Femur (tissue), 1 donor: ENCODE results near the gene TARS1.

Source experiments
- DNase-seq: peaks from one replicate; pipeline ENCODE4 v3.0.0-alpha.2; 2017

The TARS1 gene

DNA sequence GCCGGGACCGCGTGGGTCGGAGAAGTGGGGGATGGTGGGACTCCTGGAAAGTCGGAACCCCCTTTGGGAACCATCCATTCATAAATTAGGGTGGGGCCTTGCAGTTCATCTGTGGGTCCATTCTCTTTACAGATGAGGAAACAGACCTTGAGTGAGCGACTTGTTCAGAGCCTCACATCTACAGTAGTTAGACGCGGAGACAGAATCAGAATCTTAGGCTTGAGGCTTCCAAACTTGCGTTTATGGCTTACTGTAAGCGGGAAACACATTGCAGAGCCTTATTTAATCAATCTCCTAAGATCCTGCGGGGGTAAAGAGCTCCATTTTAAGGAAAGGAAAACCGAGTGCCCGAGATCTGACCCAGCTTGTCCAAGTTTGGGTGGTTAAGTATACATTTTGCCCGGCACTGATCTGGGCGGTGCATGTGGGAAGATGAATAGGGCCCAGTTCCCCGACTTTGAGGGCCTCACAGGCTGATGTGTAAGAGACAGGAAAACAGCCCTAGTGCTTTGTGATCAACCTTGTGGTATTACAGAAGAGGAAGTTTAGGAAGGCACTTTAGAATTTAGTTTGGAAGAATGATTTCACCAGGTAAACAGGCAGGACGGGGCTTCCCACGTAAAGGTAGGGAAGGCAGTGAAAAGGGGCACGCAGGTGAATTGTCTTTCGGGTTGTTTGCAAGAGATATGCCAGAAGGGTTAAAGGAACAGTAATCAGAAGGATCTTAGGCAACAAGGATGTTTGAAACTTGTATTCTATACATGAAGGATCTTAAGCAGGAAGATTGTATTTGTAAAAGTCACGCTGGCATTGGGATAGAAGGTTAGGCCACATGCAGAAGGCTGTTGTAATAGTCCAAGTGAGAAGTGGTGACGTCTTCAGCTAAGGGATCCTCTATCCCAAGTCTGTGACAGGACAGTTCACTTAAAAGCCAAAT, 744 bp downstream of the TARS1 start:
- peak; percentile 51 for DNase-seq

- no peak for DNase-seq
Measured at GRCh38 chr5:33444542-33444941, 3.8 kb downstream of the TARS1 start.

DNA sequence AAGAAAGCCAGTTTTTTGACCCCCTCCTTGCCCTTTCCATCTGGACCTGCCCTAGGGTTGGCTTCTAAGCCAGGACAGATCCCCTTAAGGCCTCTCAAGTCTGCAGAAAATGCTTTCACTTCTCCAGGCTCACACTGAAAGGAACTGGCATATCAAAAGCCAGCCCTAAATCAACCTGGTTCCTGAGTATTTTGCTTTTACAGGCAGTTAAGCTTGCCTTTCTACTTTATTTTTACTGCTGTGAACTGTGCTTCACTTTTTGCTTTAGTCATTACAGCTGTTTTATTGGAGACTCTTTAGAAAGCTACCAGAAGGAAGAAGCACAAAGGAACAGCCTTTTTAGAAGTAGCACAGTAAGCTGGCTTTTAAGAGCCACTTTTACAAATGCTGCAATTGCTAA, 5.0 kb downstream of the TARS1 start:
- DNase-seq: no peak

DNA sequence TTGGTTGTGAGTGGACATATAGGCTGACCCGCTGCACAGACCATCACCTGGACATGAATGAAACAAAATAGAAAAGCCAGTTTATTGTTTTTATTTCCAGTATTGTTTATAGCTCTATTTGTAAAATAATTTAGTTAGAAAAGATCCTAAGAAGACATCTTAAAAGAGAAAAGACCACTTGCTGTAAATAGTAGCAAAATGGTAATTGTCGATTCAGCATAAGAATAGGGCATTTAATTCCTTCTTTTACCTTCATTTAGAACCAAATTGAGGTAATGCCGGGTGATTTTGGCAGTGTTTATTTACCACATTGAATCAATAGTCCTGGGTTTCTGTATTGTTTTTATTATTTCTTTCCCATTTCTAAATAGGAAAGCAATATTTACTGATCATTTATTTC, 7.4 kb downstream of the TARS1 start:
- DNase-seq: no peak

GRCh38 chr5:33457126-33457525, 16.4 kb downstream of the TARS1 start:
- DNase-seq: no peak

DNA sequence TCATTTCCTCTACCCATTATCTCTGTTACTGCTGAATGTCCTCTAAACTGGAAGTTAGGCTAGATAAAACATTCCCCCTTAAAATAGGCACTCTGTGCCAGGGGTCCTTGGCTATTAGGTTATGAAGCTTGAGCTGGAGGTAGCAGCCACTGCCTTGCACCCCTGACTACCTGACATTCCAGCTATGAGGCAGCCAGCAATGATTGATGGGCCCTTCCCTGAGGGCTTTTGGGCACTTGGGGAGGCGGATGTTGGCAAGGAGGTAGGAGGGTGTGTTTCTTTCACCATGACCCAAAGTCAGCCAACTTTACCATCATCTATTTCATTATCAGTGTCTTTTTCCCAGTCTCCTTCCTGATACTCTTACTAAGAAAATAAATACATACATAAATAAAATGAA, 17.1 kb downstream of the TARS1 start:
- no peak for DNase-seq

DNA sequence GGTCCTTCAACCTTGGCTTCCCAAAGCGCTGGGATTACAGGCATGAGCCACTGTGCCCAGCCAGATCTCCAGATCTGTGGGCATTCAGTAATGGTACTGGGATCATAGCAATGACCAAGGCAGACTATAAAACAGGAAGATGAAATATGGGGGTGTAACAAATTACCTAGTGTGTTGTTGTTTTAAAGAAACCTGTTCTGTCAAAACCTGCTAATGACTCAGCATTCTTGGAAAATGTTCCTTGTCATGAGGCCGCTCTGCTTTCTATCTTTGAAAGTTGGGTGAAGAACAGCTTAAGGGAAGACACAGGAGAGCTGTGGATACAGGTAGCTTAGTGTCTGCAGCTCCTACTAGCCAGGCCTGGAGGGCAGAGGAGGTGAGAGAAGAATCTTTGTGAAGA, 19.4 kb downstream of the TARS1 start:
- no peak for DNase-seq

DNA sequence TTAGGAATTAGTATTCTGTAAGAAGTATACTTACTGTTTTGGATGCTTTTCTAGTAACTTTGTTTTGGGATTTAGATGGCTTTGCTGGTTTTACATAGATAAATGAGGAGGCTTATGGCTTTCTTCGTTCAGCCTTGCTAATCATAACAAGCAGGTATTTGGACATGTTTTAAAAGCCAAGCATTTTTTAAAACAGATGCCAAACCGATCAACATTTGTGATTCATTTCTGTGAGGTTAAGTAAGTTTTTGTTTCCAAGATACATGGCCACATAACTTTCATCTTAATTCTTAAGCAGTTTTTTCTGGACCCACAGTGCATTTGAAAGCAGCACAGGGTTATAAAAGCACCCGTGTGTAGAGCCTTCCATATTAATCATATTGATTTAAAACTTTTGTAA, 21.7 kb downstream of the TARS1 start:
- no peak for DNase-seq

DNA sequence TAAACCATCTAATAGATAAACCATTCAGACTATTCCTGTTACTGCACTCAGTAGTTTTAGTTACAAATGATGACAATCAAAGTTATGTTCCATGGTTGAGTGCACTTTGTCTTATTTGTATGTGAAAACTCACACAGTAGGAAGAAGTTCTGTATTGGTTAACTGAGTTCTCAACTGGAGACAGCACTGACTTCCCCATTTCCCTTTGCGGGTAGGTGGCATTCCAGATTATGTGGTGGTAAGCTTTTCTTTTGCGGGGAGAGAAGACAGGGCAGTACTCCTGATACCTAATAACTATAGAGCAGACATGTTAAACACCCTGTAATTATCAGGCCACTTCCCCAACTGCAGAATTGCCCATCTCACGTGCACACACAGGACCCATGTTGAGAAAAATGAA, 24.4 kb downstream of the TARS1 start:
- DNase-seq: no peak

- no peak for DNase-seq
Measured at GRCh38 chr5:33468775-33469435, 28.1 kb downstream of the TARS1 start.

- no peak for DNase-seq
Measured at GRCh38 chr5:33470544-33470943, 29.8 kb downstream of the TARS1 start.

DNA sequence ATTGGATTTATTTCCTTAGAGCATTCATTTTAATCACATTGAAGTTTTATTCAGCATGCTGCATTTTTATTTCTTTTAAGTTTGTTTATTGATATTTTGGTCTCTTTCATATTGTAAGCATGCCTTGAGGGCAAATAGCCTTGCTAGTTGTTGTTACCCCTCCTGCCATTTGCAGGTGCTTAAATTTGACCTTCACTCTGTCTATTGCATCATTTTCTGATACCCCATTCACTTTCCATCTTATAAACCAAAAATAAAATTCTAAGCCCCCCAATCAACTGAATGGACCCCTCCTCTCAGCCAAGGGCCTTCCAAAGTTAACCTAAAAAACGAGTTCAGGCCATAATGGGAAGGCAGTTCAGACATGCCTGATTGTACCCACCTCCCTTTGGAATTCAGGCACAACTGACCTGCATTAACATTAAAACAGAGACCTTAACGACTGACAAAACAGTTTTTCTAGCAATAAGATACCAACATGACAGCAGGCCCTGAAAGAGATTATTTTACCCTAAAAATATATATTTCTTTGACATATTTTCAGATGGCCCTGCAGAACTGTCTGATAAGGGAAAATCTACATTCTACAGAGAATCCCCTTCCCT, 32.1 kb downstream of the TARS1 start:
- DNase-seq: no peak

- DNase-seq: no peak
Measured at GRCh38 chr5:33474004-33474403, 33.2 kb downstream of the TARS1 start.

- no peak for DNase-seq
Measured at GRCh38 chr5:33474931-33475499, 34.2 kb downstream of the TARS1 start.

- DNase-seq: no peak
Measured at GRCh38 chr5:33475706-33476105, 34.9 kb downstream of the TARS1 start.

DNA sequence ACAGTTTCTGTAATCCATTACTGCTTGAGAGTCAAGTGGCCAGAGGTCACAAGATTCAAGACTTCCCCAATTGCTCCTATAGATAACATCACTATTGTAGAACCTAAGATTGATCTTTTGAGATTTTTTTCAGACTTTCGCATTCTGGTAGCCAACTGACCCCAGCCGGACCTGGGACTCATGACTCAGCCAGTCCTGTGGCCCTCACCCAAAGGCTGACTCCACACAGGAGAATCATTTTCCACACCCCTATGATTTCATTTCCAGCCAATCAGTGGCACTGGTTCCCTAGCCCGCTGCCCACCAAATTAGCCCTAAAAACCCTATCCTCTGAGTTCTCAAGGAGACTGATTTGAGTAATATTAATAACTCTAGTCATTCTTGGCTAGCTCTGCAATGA, 36.2 kb downstream of the TARS1 start:
- no peak for DNase-seq

DNA sequence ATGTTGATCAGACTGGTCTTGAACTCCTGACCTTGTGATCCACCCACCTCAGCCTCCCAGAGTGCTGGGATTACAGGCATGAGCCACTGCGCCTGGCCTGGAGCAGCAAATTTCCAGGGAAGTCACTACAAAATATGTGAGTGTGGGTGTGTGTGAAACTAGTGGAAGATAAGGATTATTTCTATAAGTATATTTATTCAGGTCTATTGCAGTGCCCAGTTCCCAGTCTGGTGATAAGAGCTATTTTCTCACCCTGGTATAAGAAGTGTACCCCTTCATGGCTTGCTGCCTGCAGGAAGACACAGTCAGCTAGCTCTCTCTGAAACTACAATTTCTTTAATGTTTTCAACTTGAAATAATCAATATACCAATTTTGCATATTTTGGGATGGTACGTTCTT, 37.1 kb downstream of the TARS1 start:
- no peak for DNase-seq

DNA sequence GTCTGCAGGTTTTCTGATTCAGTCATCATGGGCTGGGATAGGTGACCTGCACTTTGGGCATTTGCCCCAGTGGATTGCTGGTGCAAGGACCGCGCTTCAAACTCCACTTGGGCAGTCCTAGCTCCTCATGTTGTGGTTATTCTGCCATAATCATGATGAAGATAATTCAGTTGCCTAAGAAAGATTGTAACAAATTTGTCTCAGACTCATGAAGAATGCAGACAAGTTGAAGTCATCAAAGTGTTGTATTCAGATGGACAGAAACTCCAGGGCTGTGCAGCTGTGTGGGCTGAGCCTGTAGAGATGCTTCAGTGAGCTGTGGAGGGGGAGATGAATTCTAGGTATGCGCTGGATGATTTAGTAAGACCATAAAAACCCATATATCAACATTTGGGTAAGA, 38.5 kb downstream of the TARS1 start:
- no peak for DNase-seq

DNA sequence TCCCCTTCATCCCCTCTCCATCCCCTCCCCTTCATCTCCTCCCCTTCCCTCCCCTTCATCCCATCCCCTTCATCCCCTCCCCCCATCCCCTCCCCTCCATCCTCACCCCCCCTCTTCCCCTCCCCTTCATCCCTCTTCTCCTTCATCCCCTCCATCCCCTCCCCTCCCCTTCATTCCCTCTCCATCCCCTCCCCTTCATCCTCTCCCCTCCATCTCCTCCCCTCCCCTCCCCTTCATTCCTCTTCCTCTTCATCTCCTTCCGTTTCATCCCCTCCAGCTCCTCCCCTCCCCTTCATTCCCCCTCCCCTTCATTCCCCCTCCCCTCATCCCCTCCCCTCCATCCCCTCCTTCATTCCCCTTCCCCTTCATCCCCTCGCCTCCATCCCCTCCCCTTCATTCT, 40.1 kb downstream of the TARS1 start:
- DNase-seq: no peak

GRCh38 chr5:33482335-33482734, 41.6 kb downstream of the TARS1 start:
- DNase-seq: no peak

DNA sequence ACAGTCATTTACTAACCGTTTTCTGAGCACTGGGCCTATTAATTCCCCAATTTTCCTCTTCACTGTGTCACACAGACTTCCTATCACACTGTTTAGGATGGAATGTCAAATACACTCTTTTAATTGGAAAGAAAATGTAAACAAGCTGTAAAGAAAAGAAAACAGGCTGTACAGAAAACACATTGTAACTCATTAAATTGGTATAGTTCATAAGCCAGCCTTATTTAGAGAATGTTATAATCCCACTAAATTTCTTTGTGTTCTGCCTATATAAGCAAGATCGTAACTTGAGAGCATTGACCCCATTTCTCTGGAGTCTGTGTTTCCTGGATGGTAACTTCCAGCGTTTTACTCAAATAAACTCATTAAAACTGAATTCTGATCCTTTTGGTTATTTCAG, 46.5 kb downstream of the TARS1 start:
- DNase-seq: no peak

DNA sequence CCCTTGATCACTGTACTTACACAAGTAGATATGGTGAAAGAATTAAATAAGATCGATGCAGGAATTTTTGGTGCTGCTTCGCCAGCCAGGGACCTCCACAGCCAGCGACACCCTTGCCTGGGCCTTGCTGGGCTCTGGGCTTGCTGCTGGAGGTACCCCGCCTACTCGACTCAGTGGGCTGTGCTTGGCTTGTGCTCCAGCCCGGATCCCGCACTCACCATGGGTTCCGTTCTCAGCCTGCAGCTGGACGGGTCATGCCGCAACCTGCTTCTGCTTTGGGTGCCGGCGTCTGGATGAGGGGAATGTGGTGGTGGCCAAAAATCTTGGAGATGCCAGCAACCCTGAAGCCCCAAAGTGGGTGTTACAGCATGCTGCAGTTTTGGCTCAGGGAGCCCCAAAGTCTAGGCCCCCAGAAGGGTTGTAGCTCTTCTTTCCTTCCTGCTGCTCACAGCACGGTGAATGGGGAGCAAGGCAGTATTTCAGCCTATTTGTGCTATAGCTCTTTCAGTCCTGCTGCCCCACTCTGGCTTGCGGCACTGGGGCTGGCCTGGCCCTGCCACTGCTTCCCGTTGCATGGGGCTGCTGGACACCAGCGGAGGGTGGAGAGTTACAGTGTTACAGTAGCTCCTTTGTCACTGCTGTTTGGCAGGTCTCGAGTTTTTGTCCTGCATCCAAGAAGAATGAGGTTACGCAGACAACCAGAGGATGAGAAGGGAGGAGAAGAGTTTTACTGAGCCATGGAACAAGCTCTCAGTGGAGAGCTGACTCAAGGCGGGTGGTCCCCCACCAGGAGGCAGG, 48.0 kb downstream of the TARS1 start:
- no peak for DNase-seq
